Glutamatergic neuron (in vitro differentiated cells): ENCODE results near the gene ALKAL2. TPM values are rescaled to one million over a fixed set of nuclear protein-coding genes. Genes with fewer than 3 reads are reported as not detected.

Experiments used
- DNase-seq: peaks from one replicate; pipeline ENCODE4 v3.0.0; 2022
- H3K27ac Mint-ChIP-seq: one replicate; pipeline ENCODE4 v1.8.0; 2020; ENCODE audit warnings: mild to moderate bottlenecking, mixed read lengths, inconsistent platforms; ENCODE audit not compliant: unreplicated experiment
- H3K27me3 Mint-ChIP-seq: one replicate; pipeline ENCODE4 v1.8.0; 2020; ENCODE audit warnings: mild to moderate bottlenecking, moderate library complexity, mixed read lengths, inconsistent platforms; ENCODE audit not compliant: unreplicated experiment
- H3K36me3 Mint-ChIP-seq: one replicate; pipeline ENCODE4 v1.8.0; 2020; ENCODE audit warnings: mild to moderate bottlenecking, mixed read lengths, inconsistent platforms; ENCODE audit not compliant: unreplicated experiment
- H3K4me1 Mint-ChIP-seq: one replicate; pipeline ENCODE4 v1.8.0; 2020; ENCODE audit warnings: mild to moderate bottlenecking, low read depth, mixed read lengths, inconsistent platforms; ENCODE audit not compliant: unreplicated experiment
- H3K4me3 Mint-ChIP-seq: one replicate; pipeline ENCODE4 v1.8.0; 2020; ENCODE audit warnings: mild to moderate bottlenecking, mixed read lengths, inconsistent platforms; ENCODE audit not compliant: unreplicated experiment
- H3K9me3 Mint-ChIP-seq: one replicate; pipeline ENCODE4 v1.8.0; 2020; ENCODE audit warnings: mild to moderate bottlenecking, moderate library complexity, mixed read lengths, inconsistent platforms; ENCODE audit not compliant: unreplicated experiment
- CTCF ChIP-seq: fragments of 200-600 bp; sonication (generic); IDR thresholded peaks from one replicate; pipeline ENCODE4 v1.5.0; 2021; ENCODE audit not compliant: partially characterized antibody, unreplicated experiment
- total RNA-seq: library from RNA; stranded (reverse); fragmentation: NEBNext Ultra II Directional; extraction: Animal tissue kit (Norgen Biotek cat#: 25700); gene quantifications from one replicate; pipeline ENCODE4 v1.2.1, GENCODE V29; 2021; ENCODE audit not compliant: unreplicated experiment

The ALKAL2 gene
- total RNA-seq, 1 donor from 2014 or later: 1.0 TPM

GRCh38 chr2:260507-261161, 27.3 kb downstream of the ALKAL2 start:
- Mint-ChIP-seq H3K4me3 (no peak overlapping the region), H3K27ac (peak overlapping the region; percentile 28), H3K9me3 (peaks cover 13% of the 10 kb centered on the region), H3K27me3 (peaks cover 8% of the 10 kb centered on the region), H3K4me1 (peaks cover 23% of the 10 kb centered on the region), H3K36me3 (peaks cover 9% of the 10 kb centered on the region)
- DNase-seq: no peak
- no peak for TF ChIP-seq CTCF

GRCh38 chr2:259789-260331, 28.0 kb downstream of the ALKAL2 start:
- no peak for TF ChIP-seq CTCF
- H3K4me3 Mint-ChIP-seq: no peak overlapping the region
- H3K36me3 Mint-ChIP-seq: peaks cover 9% of the 10 kb centered on the region
- H3K27ac Mint-ChIP-seq: peak overlapping the region; percentile 66
- H3K9me3 Mint-ChIP-seq: peaks cover 13% of the 10 kb centered on the region
- H3K27me3 Mint-ChIP-seq: peaks cover 8% of the 10 kb centered on the region
- DNase-seq: no peak
- H3K4me1 Mint-ChIP-seq: peaks cover 23% of the 10 kb centered on the region

- H3K4me1 Mint-ChIP-seq: peaks cover 32% of the 10 kb centered on the region
- peaks cover 16% of the 10 kb centered on the region for H3K9me3 Mint-ChIP-seq
- H3K4me3 Mint-ChIP-seq: peak overlapping the region; percentile 35
- DNase-seq: peak; percentile 36
- no peak for TF ChIP-seq CTCF
- H3K36me3 Mint-ChIP-seq: peaks cover 9% of the 10 kb centered on the region
- H3K27ac Mint-ChIP-seq: peak overlapping the region; percentile 95
- peaks cover 8% of the 10 kb centered on the region for H3K27me3 Mint-ChIP-seq
These were observed 29.0 kb downstream of the ALKAL2 start for GRCh38 chr2:258933-259332.

GRCh38 chr2:257842-258241, 30.0 kb downstream of the ALKAL2 start:
- peak overlapping the region; percentile 95 for H3K27ac Mint-ChIP-seq
- peaks cover 8% of the 10 kb centered on the region for H3K27me3 Mint-ChIP-seq
- peaks cover 34% of the 10 kb centered on the region for H3K4me1 Mint-ChIP-seq
- TF ChIP-seq CTCF: no peak
- H3K9me3 Mint-ChIP-seq: peaks cover 14% of the 10 kb centered on the region
- DNase-seq: no peak
- no peak overlapping the region for H3K4me3 Mint-ChIP-seq
- peaks cover 9% of the 10 kb centered on the region for H3K36me3 Mint-ChIP-seq

- H3K9me3 Mint-ChIP-seq: peaks cover 14% of the 10 kb centered on the region
- DNase-seq: no peak
- peaks cover 30% of the 10 kb centered on the region for H3K4me1 Mint-ChIP-seq
- H3K4me3 Mint-ChIP-seq: no peak overlapping the region
- peaks cover 8% of the 10 kb centered on the region for H3K27me3 Mint-ChIP-seq
- peaks cover 9% of the 10 kb centered on the region for H3K36me3 Mint-ChIP-seq
- no peak overlapping the region for H3K27ac Mint-ChIP-seq
- TF ChIP-seq CTCF: no peak
These were observed 30.5 kb downstream of the ALKAL2 start for GRCh38 chr2:257429-257828.
